Stimulated activated CD4-positive, alpha-beta T cell treated with anti-CD3 and anti-CD28 coated beads, Interleukin-2, amount 100 ng/mL, for 48 hours (primary cell): ENCODE results near the gene BRD3.
"Not testable (repeated sequence)": the region's sequence is repeated elsewhere in the genome, so short reads cannot be mapped to it uniquely, and the experiment has no call there.

Experiments
- DNase-seq, 2 donors: peaks; one replicate each; pipeline ENCODE4 v3.0.0-alpha.2; 2020

BRD3 gene

DNA sequence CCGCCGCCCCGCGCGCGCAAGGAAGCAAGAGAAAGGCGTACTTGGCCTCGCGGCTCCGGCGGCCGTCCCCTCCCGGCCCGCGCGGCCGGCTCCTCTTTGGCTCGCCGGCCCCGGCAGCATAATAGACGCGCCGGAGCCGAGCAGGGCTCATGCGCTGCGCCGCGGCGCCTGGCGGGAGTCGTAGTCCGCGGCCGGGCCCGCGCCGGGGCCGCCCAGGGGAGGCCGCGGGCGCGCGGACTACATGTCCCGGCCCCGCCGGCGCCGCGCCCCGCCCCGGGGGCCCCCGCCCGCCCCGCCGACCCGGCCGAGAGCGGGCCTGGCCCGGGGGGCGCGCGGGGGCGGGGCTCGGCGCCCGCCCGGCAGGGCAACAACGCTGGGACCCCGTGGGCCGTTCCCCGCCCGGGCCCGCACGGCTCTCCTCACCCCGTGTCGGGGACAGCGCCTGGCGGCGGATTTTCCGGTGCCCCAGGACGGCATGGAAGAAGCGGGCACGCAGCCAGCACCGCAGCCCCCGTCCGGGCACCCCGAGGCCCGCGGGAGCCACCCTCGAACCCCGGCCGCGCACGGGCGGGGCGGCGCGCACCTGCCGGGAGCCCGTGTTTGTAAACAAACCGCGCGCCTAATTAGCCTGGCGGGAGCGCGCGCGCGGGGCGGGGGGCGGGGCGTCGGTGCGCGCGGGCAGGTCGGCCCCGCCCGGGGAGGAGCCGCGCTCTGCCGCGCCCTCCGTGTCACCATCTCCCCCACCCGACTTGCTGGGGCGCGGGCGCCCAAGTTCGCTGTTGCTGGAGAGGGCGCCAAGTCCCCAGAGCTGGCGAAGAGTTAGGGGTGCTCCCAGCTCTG, at the start of gene BRD3:
Gene BRD3, minus strand, starts transcription at position 123 of the 840 bp plus-strand sequence. CDS start 14,549 bp downstream, outside the sequence.
- peak; percentile 62 to 77 for DNase-seq

DNA sequence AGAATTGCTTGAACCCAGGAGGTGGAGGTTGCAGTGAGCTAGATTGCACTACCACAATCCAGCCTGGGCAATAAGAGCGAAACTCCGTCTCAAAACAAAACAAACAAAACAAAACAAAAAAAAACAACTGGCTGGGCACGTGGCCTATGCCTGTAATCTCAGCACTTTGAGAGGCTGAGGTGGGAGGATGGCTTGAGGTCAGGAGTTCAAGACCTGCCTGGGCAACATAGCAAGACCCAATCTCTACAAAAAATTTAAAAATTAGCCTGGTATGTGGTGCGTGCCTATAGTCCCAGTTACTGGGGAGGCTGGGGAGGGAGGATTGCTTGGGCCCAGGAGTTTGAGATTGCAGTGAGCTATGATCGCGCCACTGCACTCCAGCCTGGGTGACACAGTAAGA, 44.7 kb upstream of the BRD3 start:
- no peak for DNase-seq

DNA sequence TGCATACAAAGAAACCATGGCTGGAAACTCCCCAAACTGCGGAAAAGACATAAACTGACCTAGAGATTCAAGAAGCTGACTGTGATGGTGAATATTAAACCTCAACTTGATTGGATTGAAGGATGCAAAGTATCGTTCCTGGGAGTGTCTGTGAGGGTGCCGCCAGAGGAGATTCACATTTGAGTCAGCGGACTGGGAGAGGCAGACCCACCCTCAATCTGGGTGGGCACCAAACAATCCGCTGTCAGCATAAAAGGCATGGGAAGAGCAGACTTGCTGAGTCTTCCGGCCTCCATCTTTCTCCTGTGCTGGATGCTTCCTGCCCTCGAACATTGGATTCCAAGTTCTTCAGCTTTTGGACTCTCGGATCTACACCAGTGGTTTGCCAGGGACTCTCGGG, 43.2 kb upstream of the BRD3 start:
- no peak for DNase-seq

DNA sequence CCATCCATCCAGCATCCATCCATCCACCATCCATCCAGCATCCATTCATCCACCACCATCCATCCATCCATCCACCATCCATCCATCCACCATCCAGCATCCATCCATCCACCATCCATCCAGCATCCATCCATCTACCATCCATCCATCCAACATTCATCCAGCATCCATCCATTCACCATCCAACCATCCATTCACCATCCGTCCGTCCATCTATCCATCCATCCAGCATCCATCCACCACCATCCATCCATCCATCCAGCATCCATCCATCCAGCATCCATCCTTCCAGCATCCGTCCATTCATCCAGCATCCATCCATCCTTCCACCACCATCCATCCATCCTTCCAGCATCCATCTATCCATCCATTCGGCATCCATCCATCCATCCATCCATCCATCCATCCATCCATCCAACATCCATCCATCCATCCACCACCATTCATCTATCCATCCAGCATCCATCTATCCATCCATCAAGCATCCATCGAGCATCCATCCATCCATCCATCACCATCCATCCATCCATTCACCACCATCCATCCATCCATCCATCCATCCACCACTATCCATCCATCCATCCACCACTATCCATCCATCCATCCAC, 35.7 kb upstream of the BRD3 start:
- no peak for DNase-seq

DNA sequence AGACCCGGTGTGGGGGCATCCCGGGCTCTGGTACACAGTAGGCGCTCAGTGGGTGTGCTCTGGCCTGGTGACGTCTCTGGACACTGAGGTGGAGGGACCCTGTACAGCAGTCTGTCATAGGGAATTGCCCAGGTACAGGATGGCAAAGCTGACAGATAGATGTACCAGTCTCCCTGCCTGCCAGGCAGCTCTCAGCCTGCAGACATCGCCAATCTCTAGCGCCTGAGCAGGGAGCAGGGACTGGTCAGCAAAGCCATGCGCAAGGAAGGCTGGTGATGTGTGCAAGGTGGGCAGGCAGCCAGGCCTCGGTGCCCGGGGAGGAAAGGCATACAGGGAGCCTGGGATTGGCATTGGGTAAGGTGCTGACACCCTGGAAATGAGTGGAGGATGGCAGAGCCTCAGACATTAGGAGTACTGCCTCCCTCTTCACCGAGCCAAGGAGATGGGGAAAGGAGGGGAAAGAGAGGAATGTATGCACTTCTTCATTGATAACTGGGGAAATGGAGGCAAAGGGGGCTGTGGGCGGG, 33.9 kb upstream of the BRD3 start:
- DNase-seq = no peak

DNA sequence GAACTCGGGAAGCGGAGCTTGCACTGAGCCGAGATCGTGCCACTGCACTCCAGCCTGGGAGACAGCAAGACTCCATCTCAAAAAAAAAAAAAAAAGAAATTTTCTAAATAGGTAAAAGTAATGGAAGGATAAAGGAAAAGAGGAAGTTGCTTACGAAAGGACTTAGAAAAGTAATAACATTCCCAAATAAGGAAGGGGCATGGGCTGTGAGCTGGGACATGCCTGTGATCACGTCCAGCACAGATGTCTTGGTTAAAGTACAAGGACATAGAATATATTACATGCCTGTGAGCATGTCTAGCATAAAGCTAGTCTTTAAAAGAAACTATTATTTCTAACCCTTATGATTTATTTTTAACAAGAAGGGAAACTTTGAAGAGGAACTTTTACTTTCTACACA, 33.3 kb upstream of the BRD3 start:
- not testable (repeated sequence) for DNase-seq

DNA sequence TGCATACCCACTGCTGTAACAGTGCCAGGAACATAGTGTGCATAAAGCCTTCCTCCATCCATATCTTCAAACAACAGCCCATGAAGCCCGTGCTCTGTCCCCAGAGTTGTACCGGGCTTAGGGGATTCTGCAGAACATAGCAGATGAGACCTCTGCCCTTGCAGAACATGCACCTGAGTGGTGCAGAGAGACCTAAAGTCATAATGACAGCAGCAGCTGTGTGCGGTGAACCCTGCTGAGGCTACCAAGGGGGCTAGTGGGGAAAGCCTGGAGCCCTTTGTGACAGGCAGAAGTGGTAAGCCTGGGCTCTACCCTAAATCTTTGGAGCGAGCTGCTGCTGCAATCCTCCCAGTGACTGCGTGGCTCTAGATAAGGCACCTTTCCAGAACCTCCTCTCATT, 32.2 kb upstream of the BRD3 start:
- no peak for DNase-seq

DNA sequence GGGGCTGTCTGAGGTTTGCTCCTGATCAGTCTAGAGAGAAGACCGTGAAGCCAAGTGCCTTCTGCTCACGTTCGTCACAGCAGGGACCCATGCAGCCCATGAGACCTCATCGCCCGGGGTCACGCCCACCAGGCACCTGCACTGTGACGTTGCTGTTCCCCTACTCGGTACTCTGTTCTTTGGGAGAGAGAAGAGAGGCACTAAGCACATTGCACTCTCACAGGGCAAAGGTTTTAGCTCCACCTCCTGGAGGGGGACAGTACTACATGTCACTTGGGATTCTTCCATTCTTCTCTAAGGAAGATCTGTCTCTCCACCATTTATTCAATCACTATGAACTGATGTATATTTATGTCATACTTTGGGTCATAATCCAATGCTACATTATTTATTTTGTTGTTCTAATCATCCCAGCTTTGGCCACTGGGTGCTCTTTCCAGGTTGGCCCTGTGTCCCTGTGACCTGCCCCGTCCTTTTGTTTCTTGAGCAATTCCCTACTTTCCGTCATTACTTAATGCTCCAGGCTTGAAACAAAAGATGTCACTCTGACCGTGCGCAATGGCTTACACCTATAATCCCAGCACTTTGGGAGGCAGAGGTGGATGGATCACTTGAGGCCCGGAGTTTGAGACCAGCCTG, 31.4 kb upstream of the BRD3 start:
- peak; percentile 65 to 67 for DNase-seq

DNA sequence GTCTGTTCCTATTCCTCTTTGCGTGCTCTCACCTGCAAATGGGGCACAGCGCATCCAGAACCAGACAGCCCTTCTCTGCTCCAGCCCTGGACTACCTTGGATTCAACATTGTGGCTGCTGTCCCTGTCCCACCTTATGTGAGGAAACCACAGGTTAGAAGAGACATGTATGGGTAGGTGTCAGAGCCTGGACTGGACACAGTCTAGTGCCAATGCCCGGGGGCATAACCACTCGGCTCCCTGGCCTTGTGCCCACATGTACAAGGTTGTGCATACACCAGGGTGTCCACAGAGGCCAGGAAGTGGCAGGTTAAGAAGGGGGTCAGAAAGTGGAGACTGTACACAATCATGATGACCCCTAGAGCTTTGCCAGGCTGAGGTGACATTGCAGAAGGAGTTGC, 22.1 kb upstream of the BRD3 start:
- DNase-seq = no peak

DNA sequence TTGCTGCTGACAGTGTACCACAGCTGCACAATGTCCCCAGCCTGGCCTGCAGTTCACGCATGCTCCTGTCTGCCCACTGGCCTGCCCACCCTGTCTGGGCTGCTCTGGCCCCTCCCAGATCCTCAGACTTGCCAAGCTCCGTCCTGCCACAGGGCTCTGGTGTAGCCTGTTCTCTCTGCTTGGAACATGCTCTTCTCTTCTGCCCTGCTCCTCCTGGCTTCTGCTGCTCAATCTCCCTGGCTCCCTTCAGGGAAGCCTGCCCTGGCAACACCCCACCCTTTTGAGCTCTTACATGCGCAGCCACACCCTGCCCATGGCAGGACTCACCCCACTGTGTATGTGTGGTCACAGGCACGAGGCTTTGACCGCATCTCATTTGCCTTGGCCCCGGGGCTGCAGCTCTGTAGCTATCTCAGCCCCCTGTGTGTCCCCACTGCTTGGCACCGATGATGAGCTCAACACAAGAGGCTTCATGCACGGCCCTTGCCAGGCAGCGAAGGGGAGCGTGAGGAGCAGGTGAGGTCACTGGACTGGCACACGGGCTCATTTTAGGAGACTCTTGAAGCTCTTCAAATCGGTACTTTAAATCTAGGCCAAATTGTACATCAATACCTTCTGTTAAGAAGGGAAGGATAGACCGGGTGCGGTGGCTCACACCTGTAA, 20.4 kb upstream of the BRD3 start:
- DNase-seq = no peak

DNA sequence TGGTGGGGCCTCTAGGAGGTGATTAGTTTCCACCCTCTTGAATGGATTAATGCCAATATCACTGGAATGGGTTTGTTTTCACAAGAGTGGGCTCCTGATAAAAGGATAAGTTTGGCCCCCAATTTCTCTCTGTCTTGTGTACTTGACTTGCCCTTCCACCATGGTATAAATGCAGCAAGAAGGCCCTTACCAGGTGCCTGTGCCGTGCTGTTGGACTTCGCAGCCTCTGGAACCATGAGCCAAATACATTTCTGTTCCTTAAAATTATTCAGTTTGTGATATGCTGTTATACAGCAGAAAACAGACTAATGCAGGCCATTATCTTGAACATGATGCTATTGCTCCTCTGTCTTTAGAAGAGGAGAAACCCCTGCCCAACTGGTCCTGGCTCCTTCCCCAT, 17.8 kb upstream of the BRD3 start:
- no peak for DNase-seq

DNA sequence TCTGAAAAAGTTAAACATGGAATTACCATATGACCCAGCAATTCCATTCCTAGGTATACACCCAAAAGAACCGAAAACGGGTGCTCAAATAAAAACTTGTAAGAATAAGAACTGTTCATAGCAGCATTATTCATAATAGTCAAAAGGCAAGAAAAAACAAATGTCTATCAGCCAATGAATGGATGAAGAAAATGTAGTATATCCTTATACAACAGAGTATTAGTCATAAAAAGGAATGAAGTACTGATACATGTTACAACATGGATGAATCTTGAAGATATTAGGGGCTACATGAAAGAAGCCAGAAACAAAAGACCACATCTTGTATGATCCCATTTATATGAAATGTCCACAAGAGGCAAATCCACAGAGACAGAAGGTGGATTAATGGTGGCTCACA, 15.6 kb upstream of the BRD3 start:
- no peak for DNase-seq

DNA sequence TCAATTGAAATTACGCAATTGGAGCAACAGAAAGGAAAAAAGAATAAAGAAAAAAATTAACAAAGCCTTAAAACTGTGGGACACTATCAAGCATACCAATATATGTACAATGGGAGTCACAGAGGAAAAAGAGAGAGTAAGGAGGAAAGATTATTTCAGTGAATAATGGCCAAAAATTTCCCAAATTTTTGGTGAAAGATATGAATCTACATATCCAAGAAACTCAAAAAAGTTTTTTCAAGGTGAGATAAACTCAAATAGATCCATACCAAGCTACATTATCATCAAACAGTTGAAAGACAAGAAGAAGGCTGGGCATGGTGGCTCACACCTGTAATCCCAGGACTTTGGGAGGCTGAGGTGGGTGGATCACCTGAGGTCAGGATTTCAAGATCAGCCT, 8.8 kb upstream of the BRD3 start:
- DNase-seq = no peak

DNA sequence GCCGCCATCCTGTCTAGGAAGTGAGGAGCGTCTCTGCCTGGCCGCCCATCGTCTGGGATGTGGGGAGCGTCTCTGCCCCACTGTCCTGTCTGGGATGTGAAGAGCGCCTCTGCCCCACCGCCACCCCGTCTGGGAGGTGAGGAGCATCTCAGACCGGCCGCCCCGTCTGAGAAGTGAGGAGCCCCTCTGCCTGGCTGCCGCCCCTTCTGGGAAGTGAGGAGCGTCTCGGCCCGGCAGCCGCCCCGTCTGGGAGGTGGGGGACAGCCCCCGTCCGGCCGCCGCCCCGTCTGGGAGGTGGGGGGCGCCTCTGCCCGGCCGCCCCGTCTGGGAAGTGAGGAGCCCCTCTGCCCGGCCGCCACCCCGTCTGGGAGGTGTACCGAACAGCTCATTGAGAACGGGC, 7.9 kb upstream of the BRD3 start:
- not testable (repeated sequence) for DNase-seq

DNA sequence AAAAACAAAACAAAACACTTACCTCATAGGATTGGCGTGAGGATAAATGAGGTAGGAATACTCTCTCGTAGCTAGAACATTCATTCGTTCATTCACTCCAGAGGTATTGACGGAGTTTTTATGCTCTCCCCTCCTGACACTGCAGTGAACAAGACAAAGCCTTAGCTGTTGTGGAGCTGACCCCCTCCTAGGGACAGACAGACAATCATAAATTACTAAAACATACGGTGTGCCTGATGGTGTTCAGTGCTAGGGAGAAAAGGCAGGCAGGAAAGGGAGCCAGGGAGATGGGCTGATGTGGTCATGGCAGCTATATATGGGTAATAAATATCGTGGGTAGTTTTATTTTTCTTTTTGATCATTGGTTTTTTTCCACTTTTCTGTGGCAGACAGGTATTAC, 5.7 kb upstream of the BRD3 start:
- DNase-seq = no peak

DNA sequence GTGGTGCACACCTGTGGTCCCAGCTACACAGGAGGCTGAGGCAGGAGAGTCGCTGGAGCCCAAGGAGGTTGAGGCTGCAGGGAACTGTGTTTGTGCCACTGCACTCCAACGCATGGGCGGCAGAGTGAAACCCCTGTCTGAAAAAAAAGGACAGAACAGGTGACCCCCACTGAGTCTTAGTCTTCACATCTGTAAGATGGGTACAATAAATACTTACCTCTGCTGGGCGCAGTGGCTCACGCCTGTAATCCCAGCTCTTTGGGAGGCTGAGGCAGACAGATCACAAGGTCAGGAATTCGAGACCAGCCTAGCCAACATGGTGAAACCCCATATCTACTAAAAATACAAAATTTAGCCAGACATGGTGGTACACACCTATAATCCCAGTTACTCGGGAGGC, 4.9 kb upstream of the BRD3 start:
- not testable (repeated sequence) for DNase-seq

DNA sequence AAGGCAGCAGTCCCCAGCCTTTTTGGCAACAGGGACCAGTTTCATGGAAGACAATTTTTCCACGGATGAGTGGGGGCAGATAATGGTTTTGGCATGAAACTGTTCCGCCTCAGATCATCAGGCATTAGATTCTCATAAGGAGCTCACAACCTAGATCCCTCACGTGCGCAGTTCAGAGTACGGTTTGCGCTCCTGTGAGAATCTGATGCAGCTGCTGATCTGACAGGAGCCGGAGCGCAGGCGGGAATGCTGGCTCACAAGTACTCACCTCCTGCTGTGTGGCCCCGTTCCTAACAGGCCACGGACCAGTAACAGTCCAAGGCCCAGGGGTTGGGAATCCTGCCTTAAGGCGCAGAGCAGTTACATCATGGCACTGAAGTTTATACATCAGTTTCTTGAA, 3.3 kb upstream of the BRD3 start:
- no peak for DNase-seq

DNA sequence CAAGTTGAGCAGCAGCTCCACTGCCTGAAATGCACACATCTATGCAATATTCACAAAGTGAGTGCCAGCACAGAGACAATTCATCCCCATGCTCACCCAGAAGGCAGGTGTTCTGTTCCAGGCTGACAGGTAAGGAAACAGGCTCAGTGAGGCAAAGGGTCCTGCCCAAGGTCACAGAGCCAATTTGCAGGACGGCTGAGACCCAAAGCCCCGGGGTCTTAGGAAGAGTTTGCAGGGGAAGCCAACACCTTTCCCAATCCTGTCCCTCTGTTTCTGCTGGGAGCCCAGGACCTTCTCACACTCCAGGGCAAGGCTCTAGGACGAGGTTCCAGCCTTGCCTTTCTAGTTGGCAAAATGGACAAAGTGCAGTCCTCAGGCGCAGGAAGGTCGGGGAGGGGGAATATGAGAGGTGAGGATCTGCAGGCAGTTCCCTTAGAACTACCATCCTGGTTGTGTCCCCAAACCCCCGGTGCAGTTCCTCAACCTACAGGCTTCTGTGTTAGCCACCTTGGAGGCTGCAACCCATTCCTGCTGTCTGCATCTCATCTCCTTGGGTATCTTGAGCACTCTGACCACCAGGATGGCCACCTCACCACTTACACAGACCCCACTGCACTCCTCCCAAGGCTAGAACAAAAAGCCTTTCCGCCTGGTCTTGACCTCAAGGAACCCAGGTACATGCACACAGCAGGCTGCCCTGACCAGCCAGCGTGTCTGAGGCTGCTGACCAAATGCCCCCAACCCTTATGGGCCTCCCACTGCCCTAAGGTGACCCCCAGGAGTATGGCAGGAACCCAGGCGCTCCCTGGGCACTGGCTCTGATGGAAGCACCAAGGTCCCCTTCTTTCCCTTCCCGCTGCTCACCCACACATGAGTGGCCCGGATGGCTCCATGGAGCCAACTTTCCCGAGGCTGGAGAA, 1.9 kb upstream of the BRD3 start:
- DNase-seq = no peak

DNA sequence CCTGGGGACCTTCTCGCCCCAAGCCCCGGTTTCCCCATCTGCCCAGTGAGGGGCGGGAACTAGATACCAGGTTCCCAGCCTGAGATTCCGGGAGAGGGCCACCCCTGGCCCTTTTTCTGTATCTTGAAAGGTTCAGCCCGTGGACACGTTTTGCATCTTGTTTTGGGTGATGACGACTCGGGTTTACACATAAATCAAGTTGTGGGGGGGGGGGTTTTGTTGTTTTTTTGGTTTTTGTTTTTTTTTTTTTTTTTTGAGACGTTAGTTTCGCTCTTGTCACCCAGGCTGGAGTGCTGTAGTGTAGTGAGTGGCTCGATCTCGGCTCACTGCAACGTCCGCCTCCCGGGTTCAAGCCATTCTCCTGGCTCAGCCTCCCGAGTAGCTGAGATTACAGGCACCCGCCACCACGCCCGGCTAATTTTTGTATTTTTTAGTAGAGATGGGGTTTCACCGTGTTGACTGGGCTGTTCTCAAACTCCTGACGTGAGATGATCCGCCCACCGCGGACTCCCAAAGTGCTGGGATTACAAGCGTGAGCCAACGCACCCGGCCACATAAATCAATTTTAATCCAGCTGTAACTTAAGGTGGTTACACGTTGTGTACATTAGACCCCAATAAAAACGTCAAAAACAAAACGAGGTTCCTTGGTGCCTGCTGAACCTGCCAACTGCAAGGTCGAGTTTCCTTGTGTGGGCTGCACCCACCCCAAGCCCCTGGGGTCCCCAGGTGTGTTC, 1.1 kb upstream of the BRD3 start:
- no peak for DNase-seq

DNA sequence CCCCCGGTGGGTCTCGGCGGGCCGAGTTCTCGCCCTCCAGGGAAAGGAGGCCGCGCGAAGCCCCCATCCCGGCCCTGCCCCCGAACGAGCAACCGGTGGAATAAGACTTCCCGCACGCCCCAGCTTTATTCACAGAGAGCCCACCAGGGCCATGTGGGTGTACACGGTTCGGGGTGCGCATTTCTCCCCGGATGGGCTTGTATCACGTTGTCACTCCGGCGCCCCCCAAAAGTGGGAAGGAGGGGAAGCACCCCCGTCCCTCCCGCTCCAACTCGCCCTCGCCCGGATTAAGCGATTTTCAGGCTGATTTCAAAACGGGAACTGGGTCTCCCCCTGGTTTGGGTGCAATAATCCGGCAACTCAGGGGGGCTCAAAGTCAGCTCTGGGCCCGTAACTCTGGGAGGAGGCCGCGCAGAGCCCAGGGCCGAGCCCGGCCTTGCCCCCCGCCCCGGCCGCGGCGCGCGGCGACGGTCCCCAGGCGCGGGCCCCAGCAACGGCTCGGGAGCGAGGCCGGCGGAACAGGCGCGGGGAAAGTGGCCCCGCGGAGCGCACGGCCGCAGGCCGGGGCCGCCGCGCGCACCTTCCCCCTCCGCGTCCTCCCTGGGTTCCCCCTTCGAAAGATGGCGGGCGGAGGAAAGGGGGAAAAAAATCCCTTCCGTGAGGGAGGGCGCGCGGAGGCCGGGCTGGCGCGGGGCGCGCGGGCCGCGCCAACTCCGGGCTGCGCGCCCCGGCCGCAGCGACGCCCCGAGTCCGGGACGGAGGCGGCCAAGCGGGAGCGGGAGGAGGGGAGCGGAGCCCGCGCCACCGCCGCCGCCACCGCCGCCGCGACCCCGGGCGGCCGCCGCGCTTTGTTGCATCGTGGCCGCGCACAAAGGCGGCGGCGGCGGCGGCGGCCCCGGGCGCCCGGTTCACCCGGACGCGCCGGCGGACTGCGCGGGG, 644 bp downstream of the BRD3 start:
- peak in 1 of 2 donors; percentile 17 for DNase-seq
